Trophoblast cell (in vitro differentiated cells and primary cell): Measurements from ENCODE around the gene EFNA5.

Experiments
- DNase-seq, 2 donors: peaks; one replicate each; pipeline ENCODE4 v3.0.0-alpha.2; 2016
- H2AFZ ChIP-seq: 2 replicates; pipeline ENCODE4 v1.6.1; 2013; ENCODE audit warnings: low read length, moderate library complexity, mild to moderate bottlenecking; ENCODE audit not compliant: insufficient read depth, poor library complexity
- H2AK5ac ChIP-seq: 2 replicates; pipeline ENCODE4 v1.6.1; 2013; ENCODE audit warnings: mild to moderate bottlenecking, low read length
- H2BK120ac ChIP-seq: 2 replicates; pipeline ENCODE4 v1.6.1; 2013; ENCODE audit warnings: low read length, mild to moderate bottlenecking, moderate library complexity; ENCODE audit not compliant: insufficient read depth, poor library complexity
- H2BK12ac ChIP-seq: 2 replicates; pipeline ENCODE4 v1.6.1; 2013; ENCODE audit warnings: mild to moderate bottlenecking, low read length, moderate library complexity
- H2BK5ac ChIP-seq: 2 replicates; pipeline ENCODE4 v1.6.1; 2013; ENCODE audit warnings: low read length, low read depth, moderate library complexity, mild to moderate bottlenecking; ENCODE audit not compliant: poor library complexity
- H3K14ac ChIP-seq: 2 replicates; pipeline ENCODE4 v1.6.1; 2013; ENCODE audit warnings: mild to moderate bottlenecking, low read length
- H3K18ac ChIP-seq: 2 replicates; pipeline ENCODE4 v1.6.1; 2013; ENCODE audit warnings: mild to moderate bottlenecking, low read length
- H3K23ac ChIP-seq: 2 replicates; pipeline ENCODE4 v1.6.1; 2013; ENCODE audit warnings: low read length
- H3K27ac ChIP-seq: 2 replicates; pipeline ENCODE4 v1.5.1; 2013; ENCODE audit warnings: low read depth, mild to moderate bottlenecking, inconsistent platforms, low read length, moderate library complexity
- H3K27me3 ChIP-seq: 2 replicates; pipeline ENCODE4 v1.6.1; 2013; ENCODE audit warnings: inconsistent platforms, mild to moderate bottlenecking, low read length, moderate library complexity; ENCODE audit not compliant: insufficient read depth
- H3K36me3 ChIP-seq, 2 experiments: 1 replicate in 1 of 2; 2 replicates in 1 of 2; pipeline ENCODE4 v1.6.1; 2013; ENCODE audit warnings: low read length in 2 of 2, mild to moderate bottlenecking in 2 of 2, moderate library complexity in 1 of 2; ENCODE audit not compliant: insufficient read depth in 2 of 2, control insufficient read depth in 1 of 2
- H3K4ac ChIP-seq: 2 replicates; pipeline ENCODE4 v1.6.1; 2013; ENCODE audit warnings: low read depth, mild to moderate bottlenecking, low read length, moderate library complexity
- H3K4me1 ChIP-seq, 2 experiments: 1 replicate in 1 of 2; 2 replicates in 1 of 2; pipeline ENCODE4 v1.6.1; 2013; ENCODE audit warnings: low read length in 2 of 2, mild to moderate bottlenecking in 2 of 2, moderate library complexity in 1 of 2; ENCODE audit not compliant: insufficient read depth in 2 of 2, control insufficient read depth in 1 of 2
- H3K4me2 ChIP-seq: 2 replicates; pipeline ENCODE4 v1.6.1; 2013; ENCODE audit warnings: inconsistent platforms, mild to moderate bottlenecking, low read length, moderate library complexity
- H3K4me3 ChIP-seq: 2 replicates; pipeline ENCODE4 v1.5.1; 2013; ENCODE audit warnings: mild to moderate bottlenecking, low read depth, low read length, inconsistent platforms
- H3K79me1 ChIP-seq: one replicate; pipeline ENCODE4 v1.6.1; 2013; ENCODE audit warnings: low read length
- H3K79me2 ChIP-seq: 2 replicates; pipeline ENCODE4 v1.6.1; 2013; ENCODE audit warnings: low read length, mild to moderate bottlenecking; ENCODE audit not compliant: control insufficient read depth, insufficient read depth, poor library complexity
- H3K9ac ChIP-seq: 2 replicates; pipeline ENCODE4 v1.6.1; 2013; ENCODE audit warnings: mild to moderate bottlenecking, low read length
- H3K9me3 ChIP-seq: 2 replicates; pipeline ENCODE4 v1.6.1; 2013; ENCODE audit warnings: low read depth, mild to moderate bottlenecking, control low read depth, inconsistent platforms, low read length; ENCODE audit not compliant: insufficient read depth
- H4K12ac ChIP-seq: 2 replicates; pipeline ENCODE4 v1.6.1; 2013; ENCODE audit warnings: low read depth, mild to moderate bottlenecking, low read length, moderate library complexity
- H4K8ac ChIP-seq: 2 replicates; pipeline ENCODE4 v1.6.1; 2013; ENCODE audit warnings: low read depth, mild to moderate bottlenecking, low read length, moderate library complexity
- H4K91ac ChIP-seq: one replicate; pipeline ENCODE4 v1.6.1; 2013; ENCODE audit warnings: low read depth, mild to moderate bottlenecking, low read length, moderate library complexity
- WGBS: extraction: QIAGEN DNeasy Blood & Tissue Kit; methylation state at CpG from one replicate; pipeline ENCODE4 v1.1.7; 2013; ENCODE audit warnings: missing lambda C conversion rate; ENCODE audit not compliant: insufficient read length, insufficient coverage; ENCODE audit errors: extremely low coverage; 5-methylcytosine and 5-hydroxymethylcytosine counted together

EFNA5 gene

GRCh38 chr5:107365320-107366109, 305.2 kb downstream of the EFNA5 start:
- Histone ChIP-seq H4K8ac (no peak overlapping the region), H3K9ac (no peak overlapping the region), H3K14ac (no peak overlapping the region), H3K4ac (no peak overlapping the region), H2BK5ac (no peak overlapping the region), H3K18ac (no peak overlapping the region), H3K79me2 (no peaks in the 10 kb centered on the region), H3K4me1 (peaks cover 0 to 4% of the 10 kb centered on the region in 2 experiments), H3K23ac (no peak overlapping the region), H3K79me1 (peaks cover 3% of the 10 kb centered on the region), H2AK5ac (no peak overlapping the region), H3K4me3 (no peak overlapping the region), H3K4me2 (no peak overlapping the region), H3K36me3 (no peaks in the 10 kb centered on the region), H2AFZ (no peak overlapping the region), H3K27ac (no peak overlapping the region), H2BK120ac (no peak overlapping the region), H3K27me3 (no peaks in the 10 kb centered on the region), H4K12ac (no peak overlapping the region), H3K9me3 (no peaks in the 10 kb centered on the region), H2BK12ac (no peak overlapping the region), H4K91ac (no peak overlapping the region)
- whole genome bisulfite sequencing, result no CpG with 5 or more reads among the region's 10 CpGs
- DNase-seq, result peak; percentile 59 to 87

GRCh38 chr5:107364443-107365319, 306.1 kb downstream of the EFNA5 start:
- Histone ChIP-seq H3K4me3 (no peak overlapping the region), H2BK120ac (no peak overlapping the region), H3K4me1 (peaks cover 0 to 4% of the 10 kb centered on the region in 2 experiments), H2BK12ac (no peak overlapping the region), H3K14ac (no peak overlapping the region), H2AK5ac (no peak overlapping the region), H3K79me2 (no peaks in the 10 kb centered on the region), H3K27ac (no peak overlapping the region), H4K8ac (no peak overlapping the region), H4K91ac (no peak overlapping the region), H3K23ac (no peak overlapping the region), H3K79me1 (peaks cover 3% of the 10 kb centered on the region), H3K9me3 (no peaks in the 10 kb centered on the region), H3K9ac (no peak overlapping the region), H4K12ac (no peak overlapping the region), H2AFZ (no peak overlapping the region), H3K36me3 (no peaks in the 10 kb centered on the region), H3K4ac (no peak overlapping the region), H3K4me2 (no peak overlapping the region), H3K18ac (no peak overlapping the region), H2BK5ac (no peak overlapping the region), H3K27me3 (no peaks in the 10 kb centered on the region)
- peak in 1 of 2 donors; percentile 9 for DNase-seq
- no CpG with 5 or more reads among the region's 2 CpGs for WGBS

GRCh38 chr5:107363768-107364167, 307.0 kb downstream of the EFNA5 start:
- no peak overlapping the region for H2AFZ ChIP-seq
- peaks cover 3% of the 10 kb centered on the region for H3K79me1 ChIP-seq
- H2AK5ac ChIP-seq, result no peak overlapping the region
- H3K4me3 ChIP-seq, result no peak overlapping the region
- no peak overlapping the region for H2BK12ac ChIP-seq
- no peak overlapping the region for H3K18ac ChIP-seq
- no peak overlapping the region for H4K8ac ChIP-seq
- no peak overlapping the region for H3K4ac ChIP-seq
- H2BK120ac ChIP-seq, result no peak overlapping the region
- no peak overlapping the region for H2BK5ac ChIP-seq
- peaks cover 0 to 4% of the 10 kb centered on the region in 2 experiments for H3K4me1 ChIP-seq
- no peaks in the 10 kb centered on the region for H3K79me2 ChIP-seq
- H3K27ac ChIP-seq, result no peak overlapping the region
- H4K12ac ChIP-seq, result no peak overlapping the region
- H3K14ac ChIP-seq, result no peak overlapping the region
- no peaks in the 10 kb centered on the region for H3K36me3 ChIP-seq
- H3K4me2 ChIP-seq, result no peak overlapping the region
- H3K9ac ChIP-seq, result no peak overlapping the region
- H4K91ac ChIP-seq, result no peak overlapping the region
- no CpG with 5 or more reads among the region's 3 CpGs for WGBS
- H3K23ac ChIP-seq, result no peak overlapping the region
- DNase-seq, result no peak
- no peaks in the 10 kb centered on the region for H3K9me3 ChIP-seq
- no peaks in the 10 kb centered on the region for H3K27me3 ChIP-seq

- Histone ChIP-seq H2BK12ac (no peak overlapping the region), H3K79me2 (no peaks in the 10 kb centered on the region)
- no CpG with 5 or more reads among the region's 4 CpGs for WGBS
These were observed 308.8 kb downstream of the EFNA5 start for GRCh38 chr5:107361945-107362344.

More at GRCh38 chr5:107361945-107362344, 308.8 kb downstream of the EFNA5 start:
- H3K79me1 ChIP-seq, result peaks cover 3% of the 10 kb centered on the region
- H3K14ac ChIP-seq, result no peak overlapping the region
- H3K4me1 ChIP-seq, result peaks cover 0 to 4% of the 10 kb centered on the region in 2 experiments
- no peaks in the 10 kb centered on the region for H3K9me3 ChIP-seq
- no peak overlapping the region for H3K9ac ChIP-seq
- H2AFZ ChIP-seq, result no peak overlapping the region
- no peak overlapping the region for H3K23ac ChIP-seq
- no peak overlapping the region for H4K91ac ChIP-seq
- H3K27me3 ChIP-seq, result no peaks in the 10 kb centered on the region
- no peak overlapping the region for H3K4ac ChIP-seq
- no peak overlapping the region for H2AK5ac ChIP-seq
- DNase-seq, result peak in 1 of 2 donors; percentile 41
- H3K18ac ChIP-seq, result no peak overlapping the region
- H3K4me3 ChIP-seq, result no peak overlapping the region
- no peak overlapping the region for H3K4me2 ChIP-seq
- H3K27ac ChIP-seq, result no peak overlapping the region
- H4K12ac ChIP-seq, result no peak overlapping the region
- H4K8ac ChIP-seq, result no peak overlapping the region
- H2BK5ac ChIP-seq, result no peak overlapping the region
- no peak overlapping the region for H2BK120ac ChIP-seq
- H3K36me3 ChIP-seq, result no peaks in the 10 kb centered on the region
